Glutamatergic neuron (in vitro differentiated cells): ENCODE data around the gene RNF25. TPM values are rescaled to one million over a fixed set of nuclear protein-coding genes. Genes with fewer than 3 reads are reported as not detected.
"Not testable (repeated sequence)": the region's sequence is repeated elsewhere in the genome, so short reads cannot be mapped to it uniquely, and the experiment has no call there.

ENCODE experiments used
- DNase-seq: peaks from one replicate; pipeline ENCODE4 v3.0.0; 2022
- H3K27ac Mint-ChIP-seq: one replicate; pipeline ENCODE4 v1.8.0; 2020; ENCODE audit warnings: mild to moderate bottlenecking, mixed read lengths, inconsistent platforms; ENCODE audit not compliant: unreplicated experiment
- H3K27me3 Mint-ChIP-seq: one replicate; pipeline ENCODE4 v1.8.0; 2020; ENCODE audit warnings: mild to moderate bottlenecking, moderate library complexity, mixed read lengths, inconsistent platforms; ENCODE audit not compliant: unreplicated experiment
- H3K36me3 Mint-ChIP-seq: one replicate; pipeline ENCODE4 v1.8.0; 2020; ENCODE audit warnings: mild to moderate bottlenecking, mixed read lengths, inconsistent platforms; ENCODE audit not compliant: unreplicated experiment
- H3K4me1 Mint-ChIP-seq: one replicate; pipeline ENCODE4 v1.8.0; 2020; ENCODE audit warnings: mild to moderate bottlenecking, low read depth, mixed read lengths, inconsistent platforms; ENCODE audit not compliant: unreplicated experiment
- H3K4me3 Mint-ChIP-seq: one replicate; pipeline ENCODE4 v1.8.0; 2020; ENCODE audit warnings: mild to moderate bottlenecking, mixed read lengths, inconsistent platforms; ENCODE audit not compliant: unreplicated experiment
- H3K9me3 Mint-ChIP-seq: one replicate; pipeline ENCODE4 v1.8.0; 2020; ENCODE audit warnings: mild to moderate bottlenecking, moderate library complexity, mixed read lengths, inconsistent platforms; ENCODE audit not compliant: unreplicated experiment
- total RNA-seq: library from RNA; stranded (reverse); fragmentation: NEBNext Ultra II Directional; extraction: Animal tissue kit (Norgen Biotek cat#: 25700); gene quantifications from one replicate; pipeline ENCODE4 v1.2.1, GENCODE V29; 2021; ENCODE audit not compliant: unreplicated experiment
- TF ChIP-seq, protein P1 (sequence below): fragments of 200-600 bp; sonication (generic); IDR thresholded peaks from one replicate; pipeline ENCODE4 v1.5.0; 2021; ENCODE audit not compliant: partially characterized antibody, unreplicated experiment

RNF25 gene
- total RNA-seq, 1 donor from 2014 or later: 34.6 TPM

DNA sequence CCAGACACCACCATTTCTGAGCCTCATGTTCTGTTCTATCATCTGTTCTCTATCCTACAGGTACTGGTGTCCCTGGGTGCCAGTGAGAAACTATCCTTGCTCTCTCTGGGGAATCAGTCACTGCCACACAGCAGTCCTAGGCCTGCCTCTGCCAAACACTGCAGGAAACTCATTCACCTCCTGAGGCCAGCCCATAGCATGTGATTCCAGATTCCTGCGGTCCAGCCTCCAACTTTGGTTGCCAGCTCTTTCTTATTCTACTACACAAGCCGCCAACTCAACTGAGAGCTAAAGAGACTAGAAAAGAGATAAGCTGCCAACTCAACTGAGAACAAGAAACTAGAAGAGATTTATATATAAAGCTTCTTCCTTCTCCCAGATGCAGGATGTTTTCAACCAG is 30.0 kb upstream of the RNF25 start:
- DNase-seq: no peak
- H3K4me1 Mint-ChIP-seq: no peaks in the 10 kb centered on the region

DNA sequence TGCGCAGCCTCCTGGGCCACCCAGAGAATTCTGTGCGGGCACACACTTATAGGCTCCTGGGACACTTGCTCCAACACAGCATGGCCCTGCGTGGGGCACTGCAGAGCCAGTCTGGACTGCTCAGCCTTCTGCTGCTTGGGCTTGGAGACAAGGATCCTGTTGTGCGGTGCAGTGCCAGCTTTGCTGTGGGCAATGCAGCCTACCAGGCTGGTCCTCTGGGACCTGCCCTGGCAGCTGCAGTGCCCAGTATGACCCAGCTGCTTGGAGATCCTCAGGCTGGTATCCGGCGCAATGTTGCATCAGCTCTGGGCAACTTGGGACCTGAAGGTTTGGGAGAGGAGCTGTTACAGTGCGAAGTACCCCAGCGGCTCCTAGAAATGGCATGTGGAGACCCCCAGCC is 27.1 kb upstream of the RNF25 start:
- TF ChIP-seq, protein P1, sequence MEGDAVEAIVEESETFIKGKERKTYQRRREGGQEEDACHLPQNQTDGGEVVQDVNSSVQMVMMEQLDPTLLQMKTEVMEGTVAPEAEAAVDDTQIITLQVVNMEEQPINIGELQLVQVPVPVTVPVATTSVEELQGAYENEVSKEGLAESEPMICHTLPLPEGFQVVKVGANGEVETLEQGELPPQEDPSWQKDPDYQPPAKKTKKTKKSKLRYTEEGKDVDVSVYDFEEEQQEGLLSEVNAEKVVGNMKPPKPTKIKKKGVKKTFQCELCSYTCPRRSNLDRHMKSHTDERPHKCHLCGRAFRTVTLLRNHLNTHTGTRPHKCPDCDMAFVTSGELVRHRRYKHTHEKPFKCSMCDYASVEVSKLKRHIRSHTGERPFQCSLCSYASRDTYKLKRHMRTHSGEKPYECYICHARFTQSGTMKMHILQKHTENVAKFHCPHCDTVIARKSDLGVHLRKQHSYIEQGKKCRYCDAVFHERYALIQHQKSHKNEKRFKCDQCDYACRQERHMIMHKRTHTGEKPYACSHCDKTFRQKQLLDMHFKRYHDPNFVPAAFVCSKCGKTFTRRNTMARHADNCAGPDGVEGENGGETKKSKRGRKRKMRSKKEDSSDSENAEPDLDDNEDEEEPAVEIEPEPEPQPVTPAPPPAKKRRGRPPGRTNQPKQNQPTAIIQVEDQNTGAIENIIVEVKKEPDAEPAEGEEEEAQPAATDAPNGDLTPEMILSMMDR: no peak
- Mint-ChIP-seq H3K9me3 (peaks cover 2% of the 10 kb centered on the region), H3K36me3 (no peaks in the 10 kb centered on the region), H3K4me1 (peaks cover 3% of the 10 kb centered on the region), H3K27ac (no peak overlapping the region), H3K27me3 (peaks cover 4% of the 10 kb centered on the region), H3K4me3 (no peak overlapping the region)
- no peak for DNase-seq

More for the DNA sequence above, 30.0 kb upstream of the RNF25 start:
- no peaks in the 10 kb centered on the region for H3K9me3 Mint-ChIP-seq
- H3K27ac Mint-ChIP-seq: no peak overlapping the region
- H3K36me3 Mint-ChIP-seq: no peaks in the 10 kb centered on the region
- H3K4me3 Mint-ChIP-seq: no peak overlapping the region
- TF ChIP-seq, protein P1: no peak
- peaks cover 4% of the 10 kb centered on the region for H3K27me3 Mint-ChIP-seq

DNA sequence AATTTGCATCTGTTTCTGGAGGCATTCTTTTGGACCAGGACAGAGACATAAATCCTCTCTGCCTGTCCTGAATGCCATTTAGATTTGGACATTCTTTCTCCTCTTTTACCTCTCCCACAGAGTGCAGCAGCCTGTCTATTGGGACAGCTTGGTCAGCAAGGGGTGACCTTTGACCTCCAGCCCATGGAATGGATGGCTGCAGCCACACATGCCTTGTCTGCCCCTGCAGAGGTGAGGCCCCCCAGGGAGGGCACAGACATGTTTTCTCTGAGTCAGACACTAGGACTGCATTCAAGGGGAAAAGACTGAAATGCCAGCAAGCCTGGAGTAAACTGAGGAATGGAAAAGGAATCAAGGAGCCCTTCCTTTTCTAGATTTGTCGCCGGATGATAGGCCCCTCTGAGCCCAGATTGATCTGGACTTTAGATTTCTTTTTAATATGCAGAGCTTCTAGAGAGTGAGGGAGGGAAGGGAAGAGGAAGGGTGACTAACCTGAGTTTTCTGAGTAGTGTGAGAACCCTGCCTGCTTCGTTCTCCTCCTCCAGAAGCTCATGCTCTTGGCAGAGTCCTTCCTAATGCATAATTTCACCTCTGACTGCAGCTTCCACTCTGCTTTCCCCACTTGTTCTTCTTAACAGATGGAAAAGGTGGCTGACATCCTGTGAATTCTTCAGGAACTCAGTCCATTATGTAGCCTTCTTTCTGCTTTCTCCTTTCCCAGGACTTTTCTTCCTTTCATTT is 22.8 kb upstream of the RNF25 start:
- Mint-ChIP-seq H3K36me3 (no peaks in the 10 kb centered on the region), H3K9me3 (peaks cover 3% of the 10 kb centered on the region), H3K27ac (no peak overlapping the region), H3K27me3 (no peaks in the 10 kb centered on the region), H3K4me3 (no peak overlapping the region), H3K4me1 (peaks cover 3% of the 10 kb centered on the region)
- TF ChIP-seq, protein P1: no peak
- DNase-seq: peak; percentile 31

DNA sequence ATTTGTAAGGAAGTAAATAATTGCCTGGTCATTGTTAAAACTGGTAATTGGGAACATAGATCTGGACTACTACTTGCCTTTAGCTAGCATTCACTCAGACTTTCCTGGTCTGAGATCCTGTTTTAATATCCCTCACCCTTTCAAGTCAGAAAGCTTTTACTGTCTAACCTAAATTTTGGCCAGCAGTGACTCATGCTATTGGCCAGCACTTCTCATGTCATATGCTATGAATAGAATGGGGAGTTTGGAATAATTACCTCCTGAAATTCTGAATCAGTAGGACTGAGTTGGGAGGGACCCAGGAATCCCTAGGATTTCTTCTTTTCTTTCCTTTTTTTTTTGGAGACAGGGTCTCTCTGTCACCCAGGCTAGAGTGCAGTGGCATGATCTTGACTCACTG is 19.4 kb upstream of the RNF25 start:
- Mint-ChIP-seq H3K27ac (no peak overlapping the region), H3K36me3 (no peaks in the 10 kb centered on the region)
- TF ChIP-seq, protein P1: no peak

GRCh38 chr2:218687400-218688060 is 15.7 kb upstream of the RNF25 start:
- H3K4me1 Mint-ChIP-seq, H3K36me3 Mint-ChIP-seq, H3K4me3 Mint-ChIP-seq, H3K27me3 Mint-ChIP-seq, H3K27ac Mint-ChIP-seq, H3K9me3 Mint-ChIP-seq: not testable (repeated sequence)
- DNase-seq: peak; percentile 49
- TF ChIP-seq, protein P1: peak; percentile 74

More for the DNA sequence above, 19.4 kb upstream of the RNF25 start:
- Mint-ChIP-seq H3K9me3 (peaks cover 2% of the 10 kb centered on the region), H3K4me3 (no peak overlapping the region), H3K4me1 (peaks cover 3% of the 10 kb centered on the region), H3K27me3 (no peaks in the 10 kb centered on the region)
- DNase-seq: no peak
